VCaP (cell line): ENCODE results near the gene ZNF839.
A peak's percentile ranks its signal among the peaks of the same experiment; 100 is the strongest.

Experiments used
- H3K27ac ChIP-seq: fragments of 450-650 bp; 2 replicates; pipeline ENCODE4 v1.5.1; 2017
- CTCF ChIP-seq: fragments of 450-650 bp; conservative IDR thresholded peaks from 2 replicates; pipeline ENCODE4 v1.5.1; 2017; ENCODE audit warnings: mild to moderate bottlenecking, moderate library complexity

ZNF839 gene

GRCh38 chr14:102316338-102316742, 3.2 kb upstream of the ZNF839 start:
- no peak for TF ChIP-seq CTCF
- peak overlapping the region; percentile 90 for H3K27ac ChIP-seq

- TF ChIP-seq CTCF, result peak; percentile 74
- H3K27ac ChIP-seq, result peak overlapping the region; percentile 90
Measured at GRCh38 chr14:102316743-102317563, 2.6 kb upstream of the ZNF839 start.

GRCh38 chr14:102317564-102318248, 1.8 kb upstream of the ZNF839 start:
- peak overlapping the region; percentile 90 for H3K27ac ChIP-seq
- no peak; the same call in 1 of the 2 replicates for TF ChIP-seq CTCF

GRCh38 chr14:102318781-102319276, 717 bp upstream of the ZNF839 start:
- TF ChIP-seq CTCF, result no peak
- peak overlapping the region; percentile 90 for H3K27ac ChIP-seq

DNA sequence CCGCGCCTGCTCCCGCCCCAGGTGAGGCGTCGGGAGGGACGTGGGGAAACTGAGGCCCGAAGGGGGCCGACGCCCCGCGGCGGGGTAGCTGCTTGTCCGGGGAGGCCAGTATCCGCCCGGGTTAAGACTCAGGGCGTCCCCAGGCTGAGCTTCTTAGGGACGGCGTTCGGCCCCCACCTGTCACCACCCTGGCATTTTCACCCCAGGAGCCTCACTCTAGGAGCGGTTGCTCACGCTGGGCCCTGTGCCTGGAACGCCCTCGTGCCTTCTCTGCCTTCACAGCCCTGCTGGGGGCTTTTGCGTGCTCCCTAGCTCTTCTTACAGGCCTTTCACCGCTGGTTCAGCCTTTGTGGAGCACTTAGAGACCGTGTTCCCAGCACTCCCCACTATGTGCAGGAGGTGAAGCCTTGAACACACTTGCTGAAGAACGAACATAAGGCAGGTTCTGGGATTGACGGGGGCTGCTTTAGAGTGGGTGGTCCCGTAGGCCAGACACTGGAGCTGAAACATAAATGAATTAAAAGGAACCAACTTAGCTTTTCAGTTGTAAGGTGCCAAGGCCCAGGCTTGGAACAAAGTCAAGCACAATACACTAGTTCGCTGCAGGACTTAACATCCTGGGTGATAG, 601 bp downstream of the ZNF839 start:
- H3K27ac ChIP-seq, result peak overlapping the region; percentile 90
- no peak for TF ChIP-seq CTCF

DNA sequence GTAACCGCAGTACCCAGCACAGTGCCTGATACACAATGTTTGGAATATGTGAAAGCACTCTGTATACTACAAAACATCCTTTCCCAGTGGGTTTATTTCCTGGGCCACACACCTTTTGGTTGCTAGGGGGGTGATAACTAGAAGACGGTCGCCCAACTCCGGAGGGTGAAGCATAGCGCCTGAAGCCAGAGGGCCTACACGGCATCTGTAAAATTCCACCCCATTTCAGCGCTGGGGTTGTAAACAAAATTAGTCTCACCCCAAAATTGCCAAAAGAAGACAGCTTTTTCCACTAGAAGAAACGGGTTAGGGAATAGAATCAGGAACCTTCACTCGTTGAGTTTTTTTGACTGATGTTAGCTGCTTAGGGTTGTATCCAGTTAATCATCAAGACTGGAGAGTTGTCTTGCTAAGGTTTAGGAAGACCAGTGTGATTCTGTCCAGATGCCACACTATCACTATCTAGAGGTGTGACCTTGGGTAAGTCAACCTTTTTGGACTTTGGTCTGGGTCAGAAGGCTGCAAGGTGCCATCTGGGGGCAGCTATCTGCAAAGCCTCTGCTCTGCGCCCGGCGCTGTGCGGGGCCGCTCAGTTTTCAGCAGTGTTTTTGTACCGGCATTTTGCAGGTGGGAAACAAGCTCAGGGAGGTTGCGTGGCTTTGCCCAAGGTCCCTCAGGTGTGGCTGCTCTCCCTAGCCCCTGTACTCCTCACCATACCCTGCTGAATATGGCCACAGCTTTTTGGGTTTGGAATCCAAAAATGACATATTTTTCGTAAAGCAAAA, 1.3 kb downstream of the ZNF839 start:
- peak overlapping the region; percentile 90 for H3K27ac ChIP-seq
- no peak for TF ChIP-seq CTCF
